ENCODE measurements around the gene SMARCB1.

SMARCB1 gene

DNA sequence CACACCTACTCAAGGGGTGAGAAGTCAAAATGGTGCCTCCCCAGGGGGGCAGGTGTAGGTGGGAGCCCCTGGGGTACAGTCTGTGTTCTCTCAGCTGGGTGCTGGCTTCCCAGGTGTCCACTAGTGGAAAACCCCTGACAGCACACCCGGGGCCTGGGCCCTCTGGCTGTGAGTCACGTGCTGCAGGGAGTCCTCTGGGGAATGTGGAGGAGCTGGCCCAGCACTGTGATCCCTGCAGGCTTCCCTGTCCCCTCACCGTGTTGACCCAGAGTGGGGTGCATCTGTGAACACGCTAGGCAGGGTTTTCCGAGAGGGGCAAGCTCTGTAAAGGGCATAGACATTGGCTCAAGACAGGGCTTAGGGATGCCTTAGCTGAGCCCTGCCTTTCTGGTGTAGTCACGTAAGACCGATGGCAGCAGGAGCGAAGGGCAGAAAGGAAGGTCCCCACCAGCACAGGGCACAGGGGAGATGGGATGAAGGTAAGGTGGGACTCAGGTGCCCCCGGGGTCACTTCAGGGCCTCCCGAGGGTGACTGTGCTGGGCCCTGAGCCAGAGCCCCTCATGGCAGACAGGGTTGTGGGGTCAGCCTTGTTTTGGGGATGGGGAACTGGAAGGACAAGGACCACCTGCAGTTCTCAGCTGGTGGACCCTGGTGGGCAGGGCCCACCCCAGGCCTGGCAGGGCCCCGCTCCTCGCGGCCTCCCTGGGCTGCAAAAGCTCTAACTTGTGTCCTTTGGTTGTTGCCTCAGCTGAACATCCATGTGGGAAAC lies 37.9 kb downstream of the SMARCB1 start:
- H3K4me3 ChIP-seq (ENCODE audit: low read length) = no peak overlapping the region
- no peak for DNase-seq (ENCODE audit: low read depth, low spot score)

DNA sequence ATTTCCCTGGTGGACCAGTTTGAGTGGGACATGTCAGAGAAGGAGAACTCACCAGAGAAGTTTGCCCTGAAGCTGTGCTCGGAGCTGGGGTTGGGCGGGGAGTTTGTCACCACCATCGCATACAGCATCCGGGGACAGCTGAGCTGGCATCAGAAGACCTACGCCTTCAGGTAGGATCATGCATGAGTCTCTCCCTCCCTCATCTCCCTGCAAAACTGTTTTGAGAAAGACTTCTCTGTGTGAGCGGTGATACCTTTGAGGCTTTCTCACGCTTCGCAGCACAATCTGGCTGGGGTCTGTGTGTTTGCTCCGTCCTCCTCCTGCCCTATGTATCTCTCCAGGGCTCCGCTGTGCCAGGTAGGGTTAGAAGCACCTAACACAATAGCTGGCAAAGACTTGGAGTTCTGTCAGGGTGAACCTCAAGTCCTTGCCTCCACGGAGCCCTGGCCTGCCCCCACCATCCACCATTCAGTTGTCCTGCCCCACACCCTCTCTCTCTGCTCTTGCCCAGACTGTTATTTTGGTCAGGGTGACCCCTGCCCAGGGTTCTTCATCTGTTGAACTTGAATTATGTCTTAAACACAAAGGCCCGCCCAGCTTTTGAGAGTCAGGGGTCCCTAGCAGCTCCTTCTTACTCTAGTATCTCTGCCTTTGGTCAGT lies 38.6 kb downstream of the SMARCB1 start:
- no peak overlapping the region for H3K4me3 ChIP-seq (ENCODE audit: low read length)
- no peak for DNase-seq (ENCODE audit: low read depth, low spot score)

DNA sequence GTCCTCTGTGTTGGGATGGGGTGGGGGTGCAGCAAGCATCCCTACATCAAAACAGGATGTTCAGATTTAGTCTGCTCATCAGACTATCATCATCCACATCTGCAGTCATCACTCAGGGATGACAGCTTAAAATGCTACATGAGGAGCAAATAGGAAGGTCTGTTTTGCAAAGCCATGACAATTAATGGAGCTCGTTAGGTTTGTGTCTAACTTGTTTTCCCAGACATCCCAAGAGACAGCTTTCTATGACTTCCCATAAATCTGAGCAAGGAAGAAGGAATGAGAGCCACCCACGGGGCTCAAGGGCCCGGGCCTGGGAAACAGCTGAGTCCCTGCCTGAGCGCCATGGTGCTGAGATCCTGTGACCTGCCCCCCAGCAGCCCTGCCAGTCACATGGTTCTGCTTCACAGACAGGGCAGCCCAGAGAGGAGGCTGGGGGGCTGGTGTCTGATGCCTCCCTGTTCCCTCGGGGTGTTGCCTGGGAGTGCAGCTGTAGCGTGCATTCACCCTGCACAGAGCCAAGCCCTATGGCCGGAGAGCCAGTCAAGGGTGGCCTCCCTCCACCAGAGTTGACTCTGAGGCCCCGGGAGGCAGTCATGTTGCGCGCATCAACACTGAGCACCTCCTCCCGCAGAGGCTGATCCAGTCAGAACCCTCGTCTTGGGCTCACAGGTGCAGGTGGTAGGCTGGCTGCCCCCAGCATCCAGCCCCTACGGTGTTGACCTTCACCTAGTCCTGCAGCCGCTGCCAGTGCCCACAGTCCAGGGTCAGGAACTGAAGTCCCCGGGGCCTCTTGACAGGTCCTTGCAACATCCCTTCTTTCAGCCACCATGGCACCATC lies 40.0 kb downstream of the SMARCB1 start:
- no peak for DNase-seq (ENCODE audit: low read depth, low spot score)
- no peak overlapping the region for H3K4me3 ChIP-seq (ENCODE audit: low read length)

DNA sequence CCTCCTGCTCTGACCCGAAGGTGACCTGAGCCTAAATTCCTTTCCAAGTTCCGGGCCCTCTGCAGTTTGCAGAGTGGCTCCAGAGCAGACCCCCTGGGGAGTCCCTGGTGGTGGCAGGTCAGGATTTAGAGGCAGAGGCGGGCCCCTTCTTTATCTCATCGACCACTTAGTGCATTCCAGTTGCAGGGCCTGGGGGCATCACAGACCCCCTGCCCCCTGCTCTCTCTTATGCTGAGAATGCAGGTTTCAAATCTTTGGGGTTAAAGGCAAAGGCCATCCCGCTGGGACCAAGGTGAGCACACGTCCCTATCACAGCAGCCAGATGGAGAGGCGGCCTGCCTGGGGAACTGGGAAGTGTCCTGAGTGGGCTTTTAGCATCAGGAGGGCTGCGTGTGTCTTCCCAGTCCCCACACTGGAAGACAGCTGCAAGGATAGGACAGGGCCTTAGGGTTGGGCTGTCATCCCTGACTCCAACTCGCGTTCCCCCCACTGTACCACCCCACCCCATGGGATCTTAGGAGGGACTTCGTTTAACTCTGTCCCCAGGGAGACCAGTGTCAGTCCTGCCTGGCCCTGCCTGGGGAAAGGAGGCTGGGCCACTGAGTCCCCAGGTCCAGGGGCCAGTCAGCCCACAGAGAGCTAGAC lies 40.7 kb downstream of the SMARCB1 start:
- DNase-seq (ENCODE audit: low read depth, low spot score) = no peak
- H3K4me3 ChIP-seq (ENCODE audit: low read length) = no peak overlapping the region

DNA sequence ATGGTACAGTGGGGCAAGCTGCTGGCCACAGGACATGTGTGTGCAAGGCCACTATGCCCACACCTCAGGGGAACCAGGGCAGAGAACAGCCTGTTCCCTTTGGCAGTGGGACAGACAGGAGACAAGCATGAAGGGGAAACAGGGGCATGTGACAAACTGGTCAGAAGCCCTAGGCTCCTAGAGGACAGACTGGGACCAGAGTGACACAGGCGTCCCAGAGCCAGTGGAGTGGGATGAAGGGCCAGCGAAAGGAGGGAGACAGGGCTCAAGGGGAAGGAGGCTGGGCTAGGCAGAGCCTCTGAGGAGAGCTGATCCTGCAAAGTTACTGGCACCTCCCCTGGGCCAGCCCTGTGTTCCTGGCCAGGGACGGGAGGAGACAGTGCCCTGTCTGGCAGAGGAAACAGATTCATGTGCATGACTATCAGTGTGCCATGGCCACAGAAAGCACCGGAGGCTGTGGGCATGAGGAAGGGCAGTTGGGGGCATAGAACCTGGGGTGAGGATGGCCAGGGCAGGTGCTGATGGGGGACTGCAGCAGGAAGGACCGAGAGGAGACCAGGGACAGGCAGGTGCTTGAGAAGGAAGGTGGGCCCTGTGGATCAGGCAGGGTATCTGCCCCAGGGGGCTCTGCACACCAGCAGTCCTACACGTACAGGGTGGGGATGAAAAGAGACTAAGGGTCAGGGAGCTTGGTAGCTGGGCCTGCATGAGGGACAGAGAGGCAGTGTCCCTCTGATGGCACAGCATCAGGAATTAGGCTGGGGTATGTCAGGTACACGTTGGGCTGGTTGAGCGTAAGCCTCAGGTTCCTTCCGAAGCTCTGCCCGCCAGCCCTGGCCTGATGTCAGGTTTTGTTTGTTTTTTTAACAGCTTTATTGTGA lies 42.3 kb downstream of the SMARCB1 start:
- no peak for DNase-seq (ENCODE audit: low read depth, low spot score)

DNA sequence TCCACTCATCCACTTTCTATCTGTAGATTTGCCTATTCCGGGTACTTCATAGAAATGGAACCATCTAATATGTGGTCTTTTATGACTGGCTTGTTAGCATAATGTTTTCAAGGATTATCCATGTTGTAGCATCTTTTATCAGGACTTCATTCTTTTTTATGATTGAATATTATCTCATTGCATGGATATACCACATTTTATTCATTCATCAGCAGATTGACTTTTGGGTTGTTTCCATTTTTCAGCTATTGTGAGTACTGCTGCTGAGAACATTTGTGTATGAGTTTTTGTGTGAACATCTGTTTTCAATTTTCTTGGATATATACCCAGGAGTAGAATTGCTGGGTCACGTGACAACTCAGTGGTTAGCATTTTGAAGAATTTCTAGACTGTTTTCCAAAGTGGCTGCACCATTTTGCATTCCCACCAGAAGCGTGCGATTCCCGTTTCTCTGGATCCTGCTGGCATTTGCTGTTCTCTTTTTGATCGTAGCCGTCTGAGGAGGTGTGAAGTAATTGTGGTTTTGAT lies 43.1 kb downstream of the SMARCB1 start:
- H3K4me3 ChIP-seq (ENCODE audit: low read length) = no peak overlapping the region
- DNase-seq (ENCODE audit: low read depth, low spot score) = no peak

More for the DNA sequence above, 42.3 kb downstream of the SMARCB1 start:
- H3K4me3 ChIP-seq (ENCODE audit: low read length) = no peak overlapping the region

DNA sequence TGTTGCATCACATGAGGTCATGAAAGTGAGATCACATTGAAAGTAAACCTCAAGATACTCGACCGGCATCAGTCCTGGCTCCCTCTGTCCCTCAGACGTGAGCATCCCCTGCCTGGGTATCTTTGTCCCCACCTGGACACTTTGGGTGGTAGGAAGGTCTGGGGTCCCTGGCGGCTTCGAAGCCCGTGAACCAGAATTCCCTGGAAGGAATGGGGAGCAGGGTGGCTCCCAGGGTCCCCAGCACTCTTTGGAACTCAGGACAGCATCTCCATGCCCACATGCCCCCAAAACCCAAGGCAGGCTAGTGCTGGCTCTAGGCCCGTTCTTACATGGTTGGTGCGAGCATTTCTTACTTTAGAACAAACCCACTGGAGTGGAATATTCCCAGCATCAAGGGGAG lies 44.5 kb downstream of the SMARCB1 start:
- DNase-seq (ENCODE audit: low read depth, low spot score) = no peak
- H3K4me3 ChIP-seq (ENCODE audit: low read length) = no peak overlapping the region

DNA sequence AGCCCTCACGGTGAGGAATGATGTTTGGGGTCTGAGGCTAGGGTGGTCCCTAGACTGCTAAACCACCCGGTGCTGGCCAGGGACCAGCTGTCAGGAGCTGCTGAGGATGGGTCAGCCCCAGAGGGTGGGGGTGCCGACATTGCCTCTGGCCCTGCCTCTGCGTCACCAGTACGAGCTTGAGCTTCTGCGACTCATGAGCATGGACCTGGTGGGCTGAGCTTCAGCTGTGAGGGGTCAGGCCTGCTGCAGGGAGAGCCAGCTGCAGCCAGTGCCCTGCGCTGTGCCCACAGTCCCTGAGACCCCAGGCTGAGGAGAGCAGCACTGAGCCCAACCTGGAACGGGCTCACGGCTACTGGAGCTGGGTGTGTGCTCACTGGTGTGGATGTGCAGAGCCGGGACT lies 45.0 kb downstream of the SMARCB1 start:
- DNase-seq (ENCODE audit: low read depth, low spot score) = no peak
- H3K4me3 ChIP-seq (ENCODE audit: low read length) = no peak overlapping the region

DNA sequence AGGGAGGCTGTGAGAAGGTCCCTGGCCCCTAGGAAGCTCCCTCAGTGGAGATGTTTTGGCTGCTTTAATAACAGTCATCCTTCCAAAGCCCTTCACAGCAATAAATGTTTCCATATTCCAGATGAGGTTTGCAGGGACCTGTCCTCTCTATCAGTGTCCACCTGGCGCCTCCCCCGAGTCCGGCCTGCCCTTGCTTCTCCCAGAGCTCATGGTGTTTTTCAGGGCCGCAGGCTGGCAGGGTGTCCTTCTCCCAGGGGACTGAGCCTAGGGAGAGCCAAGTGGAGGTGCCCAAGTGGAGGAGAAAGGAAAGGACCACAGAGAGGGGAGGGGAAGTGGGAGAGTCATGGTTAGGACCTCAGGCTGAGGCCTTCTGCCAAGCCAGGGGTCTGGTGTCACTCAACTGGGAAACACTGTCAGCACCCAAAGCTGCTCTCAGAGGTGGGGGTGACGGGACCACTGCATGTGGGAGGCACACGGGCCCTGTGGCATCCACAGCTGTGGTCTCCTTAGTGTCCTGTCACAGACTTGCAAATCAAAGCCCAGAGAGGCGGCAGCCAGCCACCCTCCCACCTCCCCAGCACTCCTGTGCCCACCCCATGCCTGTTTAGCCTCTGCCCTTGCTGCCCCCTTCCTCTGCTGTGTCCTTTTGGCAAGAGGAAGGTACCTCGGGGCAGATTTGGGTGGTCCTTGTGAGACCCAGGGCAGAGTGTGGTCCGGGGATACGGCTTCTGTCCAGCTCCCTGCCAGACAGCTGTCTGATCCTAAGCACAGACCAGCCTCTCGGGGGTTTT lies 45.7 kb downstream of the SMARCB1 start:
- H3K4me3 ChIP-seq (ENCODE audit: low read length) = no peak overlapping the region
- DNase-seq (ENCODE audit: low read depth, low spot score) = no peak

DNA sequence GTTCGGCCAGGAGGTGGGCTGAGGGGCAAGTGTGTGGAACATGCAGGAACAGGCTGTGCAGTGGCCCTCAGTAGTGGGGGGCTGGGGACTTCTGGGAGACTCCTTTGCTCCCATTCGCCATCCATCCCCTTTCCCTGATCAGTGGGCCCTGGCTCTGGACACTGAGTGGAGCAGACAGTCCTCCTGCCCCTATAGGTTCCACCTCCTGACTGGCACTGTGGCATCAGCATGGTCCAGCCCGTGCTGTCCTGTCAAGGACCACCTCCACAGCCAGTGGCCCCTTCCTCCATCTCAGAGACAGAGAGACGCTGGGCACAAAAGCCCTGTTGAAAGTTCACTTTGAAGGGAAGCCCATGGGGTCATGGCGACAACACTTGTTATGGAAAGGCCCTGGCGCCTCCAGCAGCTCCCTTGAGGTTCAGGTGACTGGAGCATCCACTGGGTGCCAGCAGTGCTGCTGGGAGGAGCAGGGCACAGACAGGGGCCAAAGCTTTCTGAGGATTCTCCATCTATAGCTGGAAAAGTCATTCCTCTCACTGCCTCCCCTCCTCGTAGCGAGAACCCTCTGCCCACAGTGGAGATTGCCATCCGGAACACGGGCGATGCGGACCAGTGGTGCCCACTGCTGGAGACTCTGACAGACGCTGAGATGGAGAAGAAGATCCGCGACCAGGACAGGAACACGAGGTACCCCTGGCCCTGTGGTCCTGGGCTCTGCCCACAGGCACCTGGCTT lies 46.4 kb downstream of the SMARCB1 start:
- DNase-seq (ENCODE audit: low read depth, low spot score) = no peak
- no peak overlapping the region for H3K4me3 ChIP-seq (ENCODE audit: low read length)

DNA sequence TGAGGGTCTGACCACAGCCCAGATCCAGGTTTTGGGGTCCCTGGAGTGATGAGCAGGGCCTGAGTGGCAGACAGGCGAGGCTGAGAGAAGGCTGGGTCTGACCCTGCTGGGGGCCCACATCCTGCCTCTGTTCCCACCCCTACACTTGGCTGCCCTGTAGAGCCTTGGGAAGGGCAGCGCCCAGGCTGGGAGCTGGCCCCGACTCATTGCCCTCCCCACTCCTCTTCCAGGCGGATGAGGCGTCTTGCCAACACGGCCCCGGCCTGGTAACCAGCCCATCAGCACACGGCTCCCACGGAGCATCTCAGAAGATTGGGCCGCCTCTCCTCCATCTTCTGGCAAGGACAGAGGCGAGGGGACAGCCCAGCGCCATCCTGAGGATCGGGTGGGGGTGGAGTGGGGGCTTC lies 47.1 kb downstream of the SMARCB1 start:
- DNase-seq (ENCODE audit: low read depth, low spot score) = no peak
- H3K4me3 ChIP-seq (ENCODE audit: low read length) = no peak overlapping the region

DNA sequence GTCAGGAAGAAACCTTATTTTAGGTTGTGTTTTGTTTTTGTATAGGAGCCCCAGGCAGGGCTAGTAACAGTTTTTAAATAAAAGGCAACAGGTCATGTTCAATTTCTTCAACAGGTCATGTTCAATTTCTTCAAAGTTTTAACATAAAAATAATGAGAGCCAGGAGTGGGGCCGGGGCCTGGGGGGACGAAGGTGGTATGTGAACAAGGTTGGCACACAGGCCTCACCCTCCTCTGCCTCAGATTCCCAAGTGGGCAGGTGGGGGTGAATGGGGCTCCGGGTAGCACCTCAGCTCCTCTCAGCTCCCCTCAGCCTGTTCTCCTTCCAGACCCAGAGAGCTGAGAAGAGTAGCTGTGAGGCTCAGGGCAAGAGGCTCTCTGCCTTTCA lies 47.6 kb downstream of the SMARCB1 start:
- H3K4me3 ChIP-seq (ENCODE audit: low read length) = no peak overlapping the region
- DNase-seq (ENCODE audit: low read depth, low spot score) = no peak

DNA sequence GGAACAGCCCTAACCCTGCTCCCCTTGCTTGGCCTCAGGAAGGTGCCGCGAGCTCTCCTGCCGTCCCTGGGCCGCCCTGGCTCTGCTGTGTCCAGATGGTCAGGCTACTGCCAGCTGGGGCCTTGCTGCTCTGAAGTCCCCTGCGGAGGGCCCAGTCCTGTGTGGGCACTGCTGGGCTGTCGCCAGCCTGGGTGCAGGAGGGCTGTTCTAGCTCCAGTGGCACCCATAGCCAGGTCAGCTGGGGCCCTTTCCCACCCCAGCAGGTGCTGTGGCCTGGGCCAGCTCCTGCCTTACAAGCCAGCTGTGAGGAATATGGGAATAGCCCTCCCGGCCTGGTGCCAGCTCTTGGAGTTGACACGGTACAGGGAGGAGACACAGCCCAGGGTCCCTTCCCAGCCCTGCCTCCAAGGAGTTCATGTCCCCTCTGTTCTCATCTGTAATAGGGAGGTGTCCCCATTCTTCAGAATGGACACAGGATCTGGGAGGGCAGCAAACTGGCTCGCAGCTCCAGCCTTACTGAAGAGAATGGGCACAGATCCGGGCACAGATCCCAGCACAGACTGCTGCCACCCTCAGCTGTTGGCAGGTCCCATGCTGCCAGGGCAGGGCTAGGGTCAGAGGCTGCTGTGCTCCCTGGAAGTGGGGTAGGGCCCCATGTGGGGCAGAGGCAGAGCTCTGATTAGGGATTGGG lies 48.2 kb downstream of the SMARCB1 start:
- no peak for DNase-seq (ENCODE audit: low read depth, low spot score)
- no peak overlapping the region for H3K4me3 ChIP-seq (ENCODE audit: low read length)

DNA sequence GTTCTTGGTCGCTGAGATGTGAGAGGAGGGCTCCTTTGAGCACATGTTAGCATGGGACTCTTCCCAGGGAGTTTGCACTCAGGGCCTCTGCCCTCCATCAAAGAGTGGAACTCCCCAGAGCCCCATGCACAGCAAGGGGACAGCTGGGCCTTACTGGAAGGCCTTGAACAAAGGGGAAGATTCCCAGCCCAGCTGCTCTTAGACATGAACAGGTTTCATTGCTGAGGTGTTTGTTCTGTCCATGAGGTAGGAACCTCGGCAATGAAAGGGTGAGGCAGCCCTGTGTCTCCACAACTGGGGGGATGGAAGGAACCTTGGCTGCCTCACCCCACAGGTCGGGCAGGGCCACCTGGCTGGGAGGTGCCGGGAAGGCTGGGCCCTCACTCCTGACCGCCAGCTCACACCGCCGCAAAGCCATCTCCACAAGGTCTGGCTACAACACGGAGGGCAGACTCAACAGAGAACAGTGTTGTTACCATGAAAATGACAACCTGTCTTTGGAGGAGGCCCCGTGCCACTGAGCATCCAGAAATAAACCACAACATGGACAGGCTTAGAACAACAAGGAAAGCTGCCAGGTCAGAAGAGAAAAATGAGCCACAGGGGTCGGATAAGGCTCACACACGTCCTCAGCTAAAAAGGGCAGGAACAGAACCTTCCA lies 48.8 kb downstream of the SMARCB1 start:
- no peak for DNase-seq (ENCODE audit: low read depth, low spot score)
- H3K4me3 ChIP-seq (ENCODE audit: low read length) = no peak overlapping the region

DNA sequence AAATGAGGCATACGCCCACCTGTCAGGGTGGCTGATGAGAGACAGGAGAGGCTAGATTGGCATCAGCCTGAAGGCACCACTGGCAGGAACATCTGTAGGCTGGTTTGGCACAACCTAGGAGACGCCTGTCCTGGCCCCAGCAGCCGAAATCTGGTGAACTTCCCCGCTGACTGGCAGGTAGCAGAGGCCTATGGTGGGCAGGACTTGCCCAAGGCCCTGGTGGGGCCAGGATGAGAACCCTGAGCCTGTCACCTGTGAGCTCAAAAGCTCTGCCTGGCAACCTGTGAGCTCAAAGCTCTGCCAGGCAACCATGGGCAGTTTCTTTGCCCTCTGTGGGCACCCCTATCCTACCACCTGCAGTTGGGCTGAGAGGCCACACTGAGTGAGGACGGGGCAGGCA lies 49.5 kb downstream of the SMARCB1 start:
- no peak overlapping the region for H3K4me3 ChIP-seq (ENCODE audit: low read length)
- no peak for DNase-seq (ENCODE audit: low read depth, low spot score)
